Nephron progenitor cell (in vitro differentiated cells): ENCODE measurements around the gene MTHFR.

Source experiments
- DNase-seq: peaks from one replicate; pipeline ENCODE4 v3.0.0; 2021
- H3K27ac Mint-ChIP-seq: 2 replicates; pipeline ENCODE4 v1.8.0; 2021; ENCODE audit warnings: mild to moderate bottlenecking, moderate library complexity, mixed read lengths
- H3K27me3 Mint-ChIP-seq: 2 replicates; pipeline ENCODE4 v1.8.0; 2021; ENCODE audit warnings: mild to moderate bottlenecking, low read depth, mixed read lengths; ENCODE audit not compliant: poor library complexity
- H3K36me3 Mint-ChIP-seq: 2 replicates; pipeline ENCODE4 v1.8.0; 2021; ENCODE audit warnings: low read depth, mixed read lengths
- H3K4me1 Mint-ChIP-seq: 2 replicates; pipeline ENCODE4 v1.8.0; 2021; ENCODE audit warnings: mixed read lengths
- H3K4me3 Mint-ChIP-seq: 2 replicates; pipeline ENCODE4 v1.8.0; 2021; ENCODE audit warnings: mild to moderate bottlenecking, moderate library complexity, mixed read lengths
- H3K9me3 Mint-ChIP-seq: 2 replicates; pipeline ENCODE4 v1.8.0; 2021; ENCODE audit warnings: mild to moderate bottlenecking, moderate library complexity, mixed read lengths
- CTCF ChIP-seq: fragments of 200-600 bp; sonication (generic); IDR thresholded peaks from 2 replicates; pipeline ENCODE4 v1.5.0; 2021; ENCODE audit warnings: antibody characterized with exemption

The MTHFR gene

GRCh38 chr1:11764115-11764514 lies 41.6 kb downstream of the MTHFR start:
- Mint-ChIP-seq H3K27me3 (peaks cover 41% of the 10 kb centered on the region), H3K4me3 (no peak overlapping the region), H3K4me1 (peaks cover 39% of the 10 kb centered on the region), H3K36me3 (no peaks in the 10 kb centered on the region), H3K9me3 (no peaks in the 10 kb centered on the region), H3K27ac (peak overlapping the region; percentile 54)
- DNase-seq = no peak
- no peak for TF ChIP-seq CTCF

DNA sequence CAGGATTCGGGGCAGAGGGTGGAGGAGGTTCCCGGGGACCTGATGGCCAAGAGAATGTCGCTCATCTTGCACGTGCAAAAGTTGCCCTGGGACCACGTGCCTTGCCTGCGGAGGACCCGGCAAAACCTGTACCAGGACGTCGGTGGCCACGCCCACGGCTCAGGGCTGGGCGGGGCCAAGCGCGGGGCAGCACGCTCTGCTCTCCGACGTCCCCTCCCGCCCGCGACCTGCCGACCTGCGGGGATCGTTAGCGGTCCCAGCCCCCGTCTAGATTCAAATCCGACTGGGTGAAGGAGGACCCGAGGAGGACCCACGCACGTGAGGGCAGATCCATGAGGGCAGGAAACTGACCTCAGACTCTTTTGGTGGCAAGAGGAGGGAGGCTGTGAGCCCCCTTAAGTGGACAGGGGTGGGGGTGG lies 43.8 kb downstream of the MTHFR start, which contains the start of gene C1orf167:
C1orf167 (plus strand) TSS at position 206 of the 419 bp plus-strand sequence. CDS start 2,208 bp downstream, outside the sequence.
- no peak within 1 kb of the TSS for H3K27ac Mint-ChIP-seq
- no peak for TF ChIP-seq CTCF
- H3K9me3 Mint-ChIP-seq = peaks cover 11% of the 10 kb centered on the region
- peak; percentile 71 for DNase-seq
- peaks cover 50% of the 10 kb centered on the region for H3K27me3 Mint-ChIP-seq
- H3K4me1 Mint-ChIP-seq = peaks cover 33% of the 10 kb centered on the region
- no peaks in the 10 kb centered on the region for H3K36me3 Mint-ChIP-seq
- H3K4me3 Mint-ChIP-seq = peak within 1 kb of the TSS; percentile 50

DNA sequence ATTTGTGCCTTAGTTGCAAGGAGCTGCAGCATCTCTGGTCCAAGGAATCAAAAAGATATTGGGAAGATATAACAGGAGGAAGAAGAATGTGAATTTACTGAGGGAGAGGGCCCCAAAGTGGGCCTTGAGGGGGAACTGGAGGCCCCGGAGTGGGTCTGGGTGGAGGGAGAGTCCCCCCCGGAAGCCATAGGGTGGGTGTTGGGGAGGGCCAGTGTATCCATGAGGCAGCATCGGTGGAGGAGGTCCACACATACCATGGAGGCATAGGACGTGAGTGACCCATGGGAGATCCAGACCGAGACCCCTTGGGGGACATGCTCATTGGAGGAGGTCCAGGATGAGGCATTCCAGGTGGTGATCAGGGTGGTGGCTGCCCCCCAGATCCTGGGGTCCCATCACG lies 44.5 kb downstream of the MTHFR start:
- peaks cover 52% of the 10 kb centered on the region for H3K27me3 Mint-ChIP-seq
- no peaks in the 10 kb centered on the region for H3K36me3 Mint-ChIP-seq
- no peak for DNase-seq
- peak overlapping the region; percentile 50 for H3K4me3 Mint-ChIP-seq
- no peak for TF ChIP-seq CTCF
- H3K4me1 Mint-ChIP-seq = peaks cover 28% of the 10 kb centered on the region
- peaks cover 18% of the 10 kb centered on the region for H3K9me3 Mint-ChIP-seq
- H3K27ac Mint-ChIP-seq = no peak overlapping the region

GRCh38 chr1:11759791-11760190 lies 46.0 kb downstream of the MTHFR start:
- Mint-ChIP-seq H3K36me3 (no peaks in the 10 kb centered on the region), H3K27ac (no peak overlapping the region), H3K27me3 (peaks cover 57% of the 10 kb centered on the region), H3K9me3 (peaks cover 24% of the 10 kb centered on the region), H3K4me1 (peaks cover 22% of the 10 kb centered on the region), H3K4me3 (no peak overlapping the region)
- TF ChIP-seq CTCF = no peak
- DNase-seq = no peak

- no peak for DNase-seq
- Mint-ChIP-seq H3K36me3 (no peaks in the 10 kb centered on the region), H3K27ac (no peak overlapping the region), H3K4me3 (no peak overlapping the region), H3K27me3 (peaks cover 43% of the 10 kb centered on the region), H3K9me3 (peaks cover 24% of the 10 kb centered on the region), H3K4me1 (peaks cover 25% of the 10 kb centered on the region)
- TF ChIP-seq CTCF = no peak
These were observed 48.7 kb downstream of the MTHFR start for GRCh38 chr1:11757047-11757446.

- Mint-ChIP-seq H3K36me3 (no peaks in the 10 kb centered on the region), H3K27ac (peak overlapping the region; percentile 77), H3K4me1 (peaks cover 32% of the 10 kb centered on the region), H3K4me3 (peak overlapping the region; percentile 34), H3K9me3 (peaks cover 24% of the 10 kb centered on the region), H3K27me3 (peaks cover 15% of the 10 kb centered on the region)
- no peak for TF ChIP-seq CTCF
- DNase-seq = no peak
These were observed 52.1 kb downstream of the MTHFR start for GRCh38 chr1:11753555-11754208.
